Left ventricle myocardium inferior (tissue), 1 donor: Measurements from ENCODE around the gene CWC22. TPM values are rescaled to one million over a fixed set of nuclear protein-coding genes. Genes with fewer than 3 reads are reported as not detected.

Source experiments
- DNase-seq: peaks from one replicate; pipeline ENCODE4 v3.0.0-alpha.2; 2020
- H3K27ac ChIP-seq: fragments of 200-600 bp; replicated peaks from 2 replicates; pipeline ENCODE4 v1.8.0; 2021
- H3K27me3 ChIP-seq: fragments of 200-600 bp; 2 replicates; pipeline ENCODE4 v1.8.0; 2021; ENCODE audit warnings: low read depth
- H3K36me3 ChIP-seq: fragments of 200-600 bp; 2 replicates; pipeline ENCODE4 v1.8.0; 2021
- H3K4me1 ChIP-seq: fragments of 200-600 bp; 2 replicates; pipeline ENCODE4 v1.8.0; 2021
- H3K4me3 ChIP-seq: fragments of 200-600 bp; 2 replicates; pipeline ENCODE4 v1.8.0; 2021; ENCODE audit warnings: mild to moderate bottlenecking, moderate library complexity
- H3K9me3 ChIP-seq: fragments of 200-600 bp; replicated peaks from 2 replicates; pipeline ENCODE4 v1.8.0; 2021
- intact Hi-C: fragments of 100-400 bp; cut with micrococcal nuclease; formaldehyde crosslinking; loops from one replicate; pipeline ENCODE4 v1.11.0; 2022
- total RNA-seq: library from RNA; stranded (reverse); fragmentation: NEBNext Ultra II Directional; extraction: Animal tissue kit (Norgen Biotek cat#: 25700); gene quantifications from one replicate; pipeline ENCODE4 v1.2.1, GENCODE V29; 2021
- TF ChIP-seq, protein P1 (sequence below): fragments of 200-600 bp; IDR thresholded peaks from 2 replicates; pipeline ENCODE4 v1.8.0; 2021; ENCODE audit warnings: antibody characterized with exemption, mild to moderate bottlenecking, borderline replicate concordance
- donor health status: DM: no; HTN: yes; CAD: no; lungs with severe emphysema.

The CWC22 gene
- total RNA-seq, 1 donor from 2014 or later, result 12.0 TPM

GRCh38 chr2:180046776-180047175, 39.7 kb upstream of the CWC22 start:
- H3K27ac ChIP-seq, result no peak overlapping the region
- H3K36me3 ChIP-seq, result no peaks in the 10 kb centered on the region
- TF ChIP-seq, protein P1, sequence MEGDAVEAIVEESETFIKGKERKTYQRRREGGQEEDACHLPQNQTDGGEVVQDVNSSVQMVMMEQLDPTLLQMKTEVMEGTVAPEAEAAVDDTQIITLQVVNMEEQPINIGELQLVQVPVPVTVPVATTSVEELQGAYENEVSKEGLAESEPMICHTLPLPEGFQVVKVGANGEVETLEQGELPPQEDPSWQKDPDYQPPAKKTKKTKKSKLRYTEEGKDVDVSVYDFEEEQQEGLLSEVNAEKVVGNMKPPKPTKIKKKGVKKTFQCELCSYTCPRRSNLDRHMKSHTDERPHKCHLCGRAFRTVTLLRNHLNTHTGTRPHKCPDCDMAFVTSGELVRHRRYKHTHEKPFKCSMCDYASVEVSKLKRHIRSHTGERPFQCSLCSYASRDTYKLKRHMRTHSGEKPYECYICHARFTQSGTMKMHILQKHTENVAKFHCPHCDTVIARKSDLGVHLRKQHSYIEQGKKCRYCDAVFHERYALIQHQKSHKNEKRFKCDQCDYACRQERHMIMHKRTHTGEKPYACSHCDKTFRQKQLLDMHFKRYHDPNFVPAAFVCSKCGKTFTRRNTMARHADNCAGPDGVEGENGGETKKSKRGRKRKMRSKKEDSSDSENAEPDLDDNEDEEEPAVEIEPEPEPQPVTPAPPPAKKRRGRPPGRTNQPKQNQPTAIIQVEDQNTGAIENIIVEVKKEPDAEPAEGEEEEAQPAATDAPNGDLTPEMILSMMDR, result no peak
- DNase-seq, result no peak
- no peaks in the 10 kb centered on the region for H3K4me1 ChIP-seq
- H3K9me3 ChIP-seq, result no peaks in the 10 kb centered on the region
- H3K4me3 ChIP-seq, result no peak overlapping the region
- intact Hi-C loops, result no loop called here
- H3K27me3 ChIP-seq, result peaks cover 21% of the 10 kb centered on the region

GRCh38 chr2:180046202-180046601, 39.1 kb upstream of the CWC22 start:
- Histone ChIP-seq H3K27ac (no peak overlapping the region), H3K36me3 (no peaks in the 10 kb centered on the region), H3K4me1 (no peaks in the 10 kb centered on the region), H3K4me3 (no peak overlapping the region), H3K9me3 (no peaks in the 10 kb centered on the region), H3K27me3 (peaks cover 22% of the 10 kb centered on the region)
- TF ChIP-seq, protein P1, result no peak
- no peak for DNase-seq
- intact Hi-C loops, result no loop called here

GRCh38 chr2:180040146-180040925, 33.2 kb upstream of the CWC22 start:
- Histone ChIP-seq H3K9me3 (no peaks in the 10 kb centered on the region), H3K4me1 (no peaks in the 10 kb centered on the region), H3K4me3 (no peak overlapping the region), H3K36me3 (no peaks in the 10 kb centered on the region), H3K27me3 (peaks cover 17% of the 10 kb centered on the region), H3K27ac (no peak overlapping the region)
- TF ChIP-seq, protein P1, result no peak
- intact Hi-C loops, result no loop called here
- DNase-seq, result no peak

GRCh38 chr2:180038997-180039396, 31.9 kb upstream of the CWC22 start:
- intact Hi-C loops, result no loop called here
- H3K27ac ChIP-seq, result no peak overlapping the region
- H3K9me3 ChIP-seq, result no peaks in the 10 kb centered on the region
- DNase-seq, result no peak
- peaks cover 11% of the 10 kb centered on the region for H3K27me3 ChIP-seq
- no peak overlapping the region for H3K4me3 ChIP-seq
- TF ChIP-seq, protein P1, result no peak
- no peaks in the 10 kb centered on the region for H3K4me1 ChIP-seq
- H3K36me3 ChIP-seq, result no peaks in the 10 kb centered on the region

- H3K9me3 ChIP-seq, result peaks cover 12% of the 10 kb centered on the region
- no peaks in the 10 kb centered on the region for H3K36me3 ChIP-seq
- no peaks in the 10 kb centered on the region for H3K4me1 ChIP-seq
- H3K4me3 ChIP-seq, result no peak overlapping the region
- intact Hi-C loops, result no loop called here
- DNase-seq, result no peak
- TF ChIP-seq, protein P1, result no peak
- H3K27me3 ChIP-seq, result peaks cover 4% of the 10 kb centered on the region
- no peak overlapping the region for H3K27ac ChIP-seq
Measured at GRCh38 chr2:180033993-180034894, 27.1 kb upstream of the CWC22 start.
